Mucosa of stomach (tissue), 1 donor: ENCODE measurements around the gene ZNHIT1.
"Not testable (repeated sequence)": the region's sequence is repeated elsewhere in the genome, so short reads cannot be mapped to it uniquely, and the experiment has no call there.

ENCODE experiments used
- H3K27me3 ChIP-seq: one replicate; pipeline ENCODE4 v1.7.0; 2013; ENCODE audit warnings: mild to moderate bottlenecking, low read length; ENCODE audit not compliant: control insufficient read depth, insufficient read depth
- H3K36me3 ChIP-seq: one replicate; pipeline ENCODE4 v1.7.0; 2013; ENCODE audit warnings: low read length; ENCODE audit not compliant: control insufficient read depth, insufficient read depth
- H3K4me1 ChIP-seq: one replicate; pipeline ENCODE4 v1.7.0; 2013; ENCODE audit warnings: mild to moderate bottlenecking, low read length; ENCODE audit not compliant: control insufficient read depth, insufficient read depth
- H3K4me3 ChIP-seq: one replicate; pipeline ENCODE4 v1.7.0; 2013; ENCODE audit warnings: low read length
- H3K9ac ChIP-seq: one replicate; pipeline ENCODE4 v1.7.0; 2013; ENCODE audit warnings: mild to moderate bottlenecking, low read length, moderate library complexity
- H3K9me3 ChIP-seq: one replicate; pipeline ENCODE4 v1.7.0; 2013; ENCODE audit warnings: mild to moderate bottlenecking, low read length, moderate library complexity; ENCODE audit not compliant: control insufficient read depth
- donor health status: Pancreatic carcinoma.

ZNHIT1 gene

DNA sequence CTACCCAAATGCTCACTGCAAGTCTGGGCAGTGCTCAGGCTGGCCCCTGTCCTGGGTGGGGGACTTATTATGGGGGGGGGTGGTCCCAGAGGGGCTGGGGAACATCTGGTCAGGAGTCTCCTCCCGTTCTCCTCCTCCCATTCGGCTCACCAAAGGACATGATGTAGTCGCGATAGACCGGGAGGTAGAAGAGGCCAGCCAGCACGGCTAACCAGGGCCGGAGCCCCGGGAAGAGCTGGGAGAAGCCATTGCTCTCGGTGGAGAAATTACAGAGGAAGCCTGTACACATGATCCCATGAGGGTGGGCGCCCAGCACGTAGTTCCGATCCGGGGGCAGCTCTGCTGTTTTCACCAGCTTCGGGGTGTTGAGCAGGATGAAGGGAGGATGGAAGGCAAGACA lies 19.5 kb upstream of the ZNHIT1 start:
- Histone ChIP-seq H3K27me3 (peaks cover 21% of the 10 kb centered on the region), H3K9me3 (no peaks in the 10 kb centered on the region), H3K36me3 (no peaks in the 10 kb centered on the region), H3K4me1 (peaks cover 10% of the 10 kb centered on the region), H3K9ac (no peak overlapping the region), H3K4me3 (no peak overlapping the region)

GRCh38 chr7:101199522-101199921 lies 18.4 kb upstream of the ZNHIT1 start:
- H3K9ac ChIP-seq, H3K4me3 ChIP-seq, H3K36me3 ChIP-seq, H3K9me3 ChIP-seq: not testable (repeated sequence)
- Histone ChIP-seq H3K4me1 (peaks cover 10% of the 10 kb centered on the region), H3K27me3 (peaks cover 21% of the 10 kb centered on the region)

GRCh38 chr7:101200504-101200861 lies 17.5 kb upstream of the ZNHIT1 start:
- Histone ChIP-seq H3K4me3 (no peak overlapping the region), H3K9ac (no peak overlapping the region), H3K27me3 (peaks cover 18% of the 10 kb centered on the region)

DNA sequence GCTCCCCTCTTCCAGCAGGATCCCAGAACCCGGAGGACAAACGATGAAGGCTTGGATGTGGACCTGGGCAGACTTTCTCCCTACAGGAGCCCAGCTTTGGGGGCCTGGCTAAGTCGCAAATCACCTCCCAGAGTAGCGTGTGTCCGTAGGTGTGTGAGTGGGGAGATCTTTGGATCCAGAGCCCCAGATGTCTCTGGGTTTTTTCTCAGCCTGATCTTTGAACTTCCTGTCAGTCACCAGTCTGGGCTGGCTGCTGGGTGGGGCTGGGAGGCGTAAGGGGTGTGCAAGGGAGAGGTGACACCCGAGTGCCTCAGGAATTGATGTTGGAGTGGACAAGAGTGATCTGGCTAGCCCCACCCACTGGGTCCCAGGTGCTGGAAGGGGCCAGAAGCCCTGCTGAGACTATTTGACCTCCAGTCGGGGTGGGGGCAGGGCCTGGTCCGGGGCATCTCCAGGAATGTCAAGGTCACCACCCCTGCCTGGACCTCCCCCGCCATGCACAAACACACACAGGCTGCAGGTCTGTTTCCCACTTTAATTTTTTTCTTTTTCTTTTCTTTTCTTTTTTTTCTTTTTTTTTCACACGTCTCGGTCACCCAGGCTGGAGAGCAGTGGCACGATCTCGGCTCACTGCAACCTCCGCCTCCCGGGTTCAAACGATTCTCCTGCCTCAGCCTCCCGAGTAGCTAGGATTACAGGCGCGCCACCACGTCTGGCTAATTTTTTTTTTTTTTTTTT lies 16.9 kb upstream of the ZNHIT1 start, which contains the start of gene MOGAT3:
Gene MOGAT3, minus strand, starts transcription at position 175 of the 738 bp plus-strand sequence. CDS start 182 bp downstream, outside the sequence.
- no peak within 1 kb of the TSS for H3K4me3 ChIP-seq
- H3K9me3 ChIP-seq: no peaks in the 10 kb centered on the region
- H3K36me3 ChIP-seq: no peaks in the 10 kb centered on the region
- peaks cover 10% of the 10 kb centered on the region for H3K4me1 ChIP-seq
- peaks cover 18% of the 10 kb centered on the region for H3K27me3 ChIP-seq
- no peak within 1 kb of the TSS for H3K9ac ChIP-seq

More at GRCh38 chr7:101200504-101200861, 17.5 kb upstream of the ZNHIT1 start:
- no peaks in the 10 kb centered on the region for H3K36me3 ChIP-seq
- H3K4me1 ChIP-seq: peaks cover 10% of the 10 kb centered on the region
- no peaks in the 10 kb centered on the region for H3K9me3 ChIP-seq

DNA sequence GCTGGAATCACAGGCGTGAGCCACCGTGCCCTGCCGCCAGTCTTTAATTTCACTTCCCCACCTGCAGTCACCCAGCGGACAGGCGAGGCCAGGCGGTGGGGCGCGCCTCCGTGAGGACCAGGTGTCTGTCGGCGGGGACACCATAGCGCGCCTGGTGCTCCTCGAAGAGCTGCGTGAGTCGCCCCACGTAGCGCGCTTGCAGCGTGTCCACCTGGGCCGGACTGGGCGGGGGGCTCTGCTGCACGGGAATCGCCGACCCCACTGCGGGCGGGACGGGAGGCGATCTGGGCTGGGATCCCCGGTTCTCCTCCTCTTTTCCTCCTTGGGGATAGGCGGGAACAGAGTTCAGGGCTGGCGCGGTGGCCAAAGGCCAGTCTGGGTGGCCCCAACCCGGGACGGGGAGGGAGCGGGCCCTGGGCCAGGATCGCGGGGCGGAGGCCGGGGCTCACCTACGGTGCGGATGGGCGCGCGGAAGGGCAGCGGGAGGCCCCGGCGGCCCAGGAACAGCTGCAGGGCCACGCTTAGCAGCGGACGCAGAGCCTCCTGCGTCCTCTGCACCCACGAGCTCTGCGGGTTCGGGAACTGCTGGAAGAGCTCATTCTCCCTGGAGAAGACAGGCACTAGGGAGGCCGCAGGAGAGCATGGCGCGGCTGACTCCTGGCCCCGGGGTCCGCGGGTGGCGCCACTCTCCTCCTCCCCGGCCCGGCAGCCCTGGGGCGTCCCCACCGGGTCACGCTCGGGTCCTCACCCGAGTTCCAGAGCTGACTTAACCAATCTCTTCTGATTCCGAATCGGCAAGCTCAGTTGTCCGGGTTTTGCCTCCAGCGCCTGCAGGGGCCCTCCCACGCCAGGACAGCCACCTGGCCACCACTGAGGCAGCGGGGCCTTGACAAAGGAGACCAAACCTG lies 16.0 kb upstream of the ZNHIT1 start:
- H3K4me3 ChIP-seq: no peak overlapping the region

DNA sequence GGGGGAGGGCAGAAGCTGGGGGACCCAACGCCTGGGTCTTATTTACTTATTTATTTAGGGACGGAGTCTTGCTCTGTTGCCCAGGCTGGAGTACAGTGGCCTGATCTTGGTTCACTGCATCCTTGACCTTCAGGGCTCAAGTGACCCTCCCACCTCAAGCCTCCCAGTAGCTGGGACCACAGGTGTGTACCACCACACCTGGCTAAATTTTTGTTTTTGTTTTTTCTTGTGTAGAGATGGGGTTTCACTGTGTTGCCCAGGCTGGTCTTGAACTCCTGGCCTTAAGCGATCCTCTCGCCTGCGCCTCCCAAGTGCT lies 15.4 kb upstream of the ZNHIT1 start:
- peaks cover 18% of the 10 kb centered on the region for H3K27me3 ChIP-seq
- H3K4me1 ChIP-seq: peaks cover 10% of the 10 kb centered on the region
- no peak overlapping the region for H3K4me3 ChIP-seq
- H3K36me3 ChIP-seq: no peaks in the 10 kb centered on the region
- H3K9me3 ChIP-seq: no peaks in the 10 kb centered on the region
- no peak overlapping the region for H3K9ac ChIP-seq

More for the DNA sequence above, 16.0 kb upstream of the ZNHIT1 start:
- peaks cover 10% of the 10 kb centered on the region for H3K4me1 ChIP-seq
- H3K27me3 ChIP-seq: peaks cover 18% of the 10 kb centered on the region
- H3K9me3 ChIP-seq: no peaks in the 10 kb centered on the region
- no peak overlapping the region for H3K9ac ChIP-seq
- H3K36me3 ChIP-seq: no peaks in the 10 kb centered on the region

GRCh38 chr7:101203740-101204738 lies 13.9 kb upstream of the ZNHIT1 start:
- not testable (repeated sequence) for H3K9ac ChIP-seq, H3K9me3 ChIP-seq, H3K36me3 ChIP-seq, H3K4me3 ChIP-seq
- Histone ChIP-seq H3K27me3 (peaks cover 16% of the 10 kb centered on the region), H3K4me1 (peaks cover 10% of the 10 kb centered on the region)

GRCh38 chr7:101205901-101206664 lies 11.9 kb upstream of the ZNHIT1 start:
- Histone ChIP-seq H3K9ac (no peak overlapping the region), H3K4me3 (no peak overlapping the region), H3K36me3 (no peaks in the 10 kb centered on the region), H3K9me3 (no peaks in the 10 kb centered on the region), H3K27me3 (peaks cover 16% of the 10 kb centered on the region), H3K4me1 (peaks cover 4% of the 10 kb centered on the region)

DNA sequence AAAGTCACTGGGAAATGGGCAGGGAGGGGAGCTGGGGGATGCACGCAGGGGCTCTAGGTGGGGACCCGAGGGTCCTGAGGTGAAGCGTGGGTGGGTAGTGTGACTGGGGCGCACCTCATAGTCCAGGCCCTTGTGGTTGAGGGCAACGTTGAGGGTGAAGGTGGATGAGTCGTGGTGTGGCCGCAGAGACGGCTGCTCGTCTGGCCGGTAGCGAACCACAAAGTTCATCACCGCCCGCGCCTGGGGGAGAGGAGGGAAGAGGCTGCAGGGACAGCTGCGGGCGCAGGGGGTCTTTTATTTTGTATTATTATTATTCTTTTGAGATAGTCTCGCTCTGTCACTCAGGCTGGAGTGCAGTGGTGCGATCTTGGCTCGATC lies 11.3 kb upstream of the ZNHIT1 start:
- no peak overlapping the region for H3K4me3 ChIP-seq
- H3K27me3 ChIP-seq: peaks cover 14% of the 10 kb centered on the region
- no peaks in the 10 kb centered on the region for H3K9me3 ChIP-seq
- H3K36me3 ChIP-seq: no peaks in the 10 kb centered on the region
- no peak overlapping the region for H3K9ac ChIP-seq
- H3K4me1 ChIP-seq: peaks cover 4% of the 10 kb centered on the region

GRCh38 chr7:101207459-101207858 lies 10.5 kb upstream of the ZNHIT1 start:
- Histone ChIP-seq H3K9ac (no peak overlapping the region), H3K4me3 (no peak overlapping the region), H3K36me3 (no peaks in the 10 kb centered on the region), H3K4me1 (no peaks in the 10 kb centered on the region), H3K9me3 (no peaks in the 10 kb centered on the region), H3K27me3 (peaks cover 6% of the 10 kb centered on the region)

DNA sequence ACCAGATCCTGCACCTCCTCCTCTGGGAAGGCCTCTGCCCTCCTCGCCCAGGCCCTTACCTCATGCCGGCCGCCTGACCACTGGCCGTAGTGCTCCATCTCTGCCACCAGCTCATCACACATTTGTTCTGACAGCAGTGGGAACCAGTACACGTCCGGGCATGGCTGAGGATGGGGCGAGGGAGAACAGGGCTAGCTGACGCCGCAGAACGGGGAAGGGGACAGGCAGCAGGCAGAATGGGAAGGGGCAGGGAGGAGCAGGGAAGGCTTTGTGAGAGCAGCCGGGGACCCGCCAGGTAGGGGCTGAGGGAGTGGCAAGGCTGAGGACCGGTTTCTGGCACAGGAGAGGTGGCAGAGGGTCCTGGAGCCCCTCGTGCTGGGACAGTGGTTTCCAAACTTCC lies 9.2 kb upstream of the ZNHIT1 start:
- H3K4me1 ChIP-seq: no peaks in the 10 kb centered on the region
- H3K4me3 ChIP-seq: no peak overlapping the region
- no peaks in the 10 kb centered on the region for H3K36me3 ChIP-seq
- H3K9me3 ChIP-seq: no peaks in the 10 kb centered on the region
- H3K9ac ChIP-seq: no peak overlapping the region
- H3K27me3 ChIP-seq: no peaks in the 10 kb centered on the region
